ENCODE data around the gene SEMA4G. TPM values are rescaled to one million over a fixed set of nuclear protein-coding genes. Genes with fewer than 3 reads are reported as not detected.
A peak's percentile ranks its signal among the peaks of the same experiment; 100 is the strongest.

SEMA4G gene
- total RNA-seq, 1 donor from 2014 or later: 7.0 TPM

DNA sequence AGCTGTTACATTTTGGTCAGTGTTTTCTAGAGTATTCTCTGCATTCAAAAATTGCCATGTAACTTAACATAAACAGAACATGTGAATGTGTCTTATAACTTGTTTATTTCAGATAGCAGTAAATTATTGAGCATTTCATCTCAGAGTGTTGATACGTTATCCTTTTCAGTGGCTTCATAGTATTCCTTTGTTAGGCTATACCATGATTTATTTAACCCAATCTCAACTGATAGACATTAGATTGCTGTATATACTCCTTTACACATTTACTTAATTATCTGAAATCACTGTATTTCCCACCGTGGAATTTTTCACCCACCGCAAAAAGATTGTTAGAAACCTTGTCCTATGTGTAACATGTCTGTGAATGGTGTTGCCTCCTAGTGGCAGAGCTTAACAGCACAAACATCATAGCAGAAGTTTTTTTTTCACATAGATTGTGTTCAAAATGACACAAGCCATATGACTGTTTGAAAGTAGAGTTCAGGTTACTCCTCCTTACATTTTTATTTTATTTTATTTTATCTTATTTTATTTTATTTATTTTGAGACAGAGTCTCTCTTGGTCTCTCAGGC, 35.1 kb upstream of the SEMA4G start:
- Mint-ChIP-seq H3K27ac (ENCODE audit: unreplicated experiment) (no peak overlapping the region), H3K27me3 (ENCODE audit: low read depth) (no peaks in the 10 kb centered on the region), H3K9me3 (no peaks in the 10 kb centered on the region), H3K36me3 (ENCODE audit: low read depth) (peaks cover 11% of the 10 kb centered on the region), H3K4me3 (no peak overlapping the region), H3K4me1 (no peaks in the 10 kb centered on the region)
- DNase-seq (ENCODE audit: low read depth, low spot score): no peak
- TF ChIP-seq CTCF (conservative IDR thresholded peaks at IDR 0.05): peak; percentile 62

DNA sequence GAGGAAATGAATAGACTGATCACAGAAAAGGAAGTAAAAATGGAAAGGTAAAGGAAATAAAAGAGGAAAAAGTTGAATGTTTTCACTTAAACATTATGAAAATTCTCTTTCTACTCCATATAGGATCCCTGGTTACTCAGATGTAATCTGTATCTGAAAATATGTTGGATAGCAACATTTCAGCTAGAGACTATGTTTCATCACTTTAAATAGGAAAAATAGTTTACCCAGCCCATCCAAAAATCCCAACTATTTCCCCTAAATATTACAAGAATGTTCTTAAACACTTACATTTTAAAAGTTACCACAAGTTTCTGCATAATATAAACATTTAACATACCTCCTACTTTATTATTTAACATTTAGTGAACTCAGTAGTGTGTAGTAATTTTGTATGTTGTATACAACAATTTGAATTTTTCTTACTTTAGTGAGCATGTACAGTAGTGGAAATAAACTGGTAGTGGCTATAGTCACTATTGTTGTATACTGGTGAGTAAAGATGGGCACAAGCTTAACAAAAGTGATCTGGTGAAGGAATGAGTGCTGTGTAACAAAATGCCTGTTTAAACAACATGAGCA, 29.4 kb upstream of the SEMA4G start:
- H3K4me1 Mint-ChIP-seq: no peaks in the 10 kb centered on the region
- H3K4me3 Mint-ChIP-seq: no peak overlapping the region
- H3K27ac Mint-ChIP-seq (ENCODE audit: unreplicated experiment): no peak overlapping the region
- H3K9me3 Mint-ChIP-seq: no peaks in the 10 kb centered on the region
- peaks cover 12% of the 10 kb centered on the region for H3K36me3 Mint-ChIP-seq (ENCODE audit: low read depth)
- DNase-seq (ENCODE audit: low read depth, low spot score): no peak
- no peak for TF ChIP-seq CTCF (conservative IDR thresholded peaks at IDR 0.05)
- no peaks in the 10 kb centered on the region for H3K27me3 Mint-ChIP-seq (ENCODE audit: low read depth)

- DNase-seq (ENCODE audit: low read depth, low spot score): no peak
- Mint-ChIP-seq H3K9me3 (no peaks in the 10 kb centered on the region), H3K27ac (ENCODE audit: unreplicated experiment) (no peak overlapping the region), H3K4me1 (no peaks in the 10 kb centered on the region), H3K36me3 (ENCODE audit: low read depth) (peaks cover 16% of the 10 kb centered on the region), H3K4me3 (no peak overlapping the region), H3K27me3 (ENCODE audit: low read depth) (no peaks in the 10 kb centered on the region)
- no peak for TF ChIP-seq CTCF (conservative IDR thresholded peaks at IDR 0.05)
Measured at GRCh38 chr10:100942229-100942628, 27.1 kb upstream of the SEMA4G start.

GRCh38 chr10:100943508-100943907, 25.8 kb upstream of the SEMA4G start:
- Mint-ChIP-seq H3K27ac (ENCODE audit: unreplicated experiment) (no peak overlapping the region), H3K36me3 (ENCODE audit: low read depth) (peaks cover 16% of the 10 kb centered on the region), H3K4me3 (no peak overlapping the region), H3K27me3 (ENCODE audit: low read depth) (no peaks in the 10 kb centered on the region), H3K4me1 (no peaks in the 10 kb centered on the region), H3K9me3 (no peaks in the 10 kb centered on the region)
- no peak for TF ChIP-seq CTCF (conservative IDR thresholded peaks at IDR 0.05)
- no peak for DNase-seq (ENCODE audit: low read depth, low spot score)

- H3K4me1 Mint-ChIP-seq: no peaks in the 10 kb centered on the region
- TF ChIP-seq CTCF (conservative IDR thresholded peaks at IDR 0.05): no peak
- no peak overlapping the region for H3K27ac Mint-ChIP-seq (ENCODE audit: unreplicated experiment)
- DNase-seq (ENCODE audit: low read depth, low spot score): no peak
- no peaks in the 10 kb centered on the region for H3K27me3 Mint-ChIP-seq (ENCODE audit: low read depth)
- no peak overlapping the region for H3K4me3 Mint-ChIP-seq
- H3K36me3 Mint-ChIP-seq (ENCODE audit: low read depth): peaks cover 16% of the 10 kb centered on the region
- no peaks in the 10 kb centered on the region for H3K9me3 Mint-ChIP-seq
Measured at GRCh38 chr10:100945754-100946153, 23.6 kb upstream of the SEMA4G start.
